K562 (cell line): ENCODE measurements around the gene CLSTN1.

Experiments used
- BHLHE40 ChIP-seq: IDR thresholded peaks from 2 replicates; pipeline ENCODE4 v1.6.1; 2011; ENCODE audit warnings: low read length, improper control_type of control experiment
- CHCHD3 ChIP-seq: fragments of 250-450 bp; sonication (Bioruptor Pico); IDR thresholded peaks from 2 replicates; pipeline ENCODE4 v2.1.2; 2022; ENCODE audit warnings: mild to moderate bottlenecking
- KAT7 ChIP-seq: sonication (generic); formaldehyde crosslinking; IDR thresholded peaks from 2 replicates; pipeline ENCODE4 v1.8.0; 2022; ENCODE audit warnings: missing genetic modification reagents, mild to moderate bottlenecking, borderline replicate concordance
- MAZ ChIP-seq, 2 experiments: fragments of 450-650 bp in 1 of 2; sonication (generic) in 1 of 2; formaldehyde crosslinking; IDR thresholded peaks in 1 of 2; conservative IDR thresholded peaks in 1 of 2; 2 replicates each; pipeline versions ENCODE4 v1.4.0 to v1.5.0; 2020; ENCODE audit warnings: mild to moderate bottlenecking in 1 of 2, missing genetic modification reagents in 1 of 2
- MED1 ChIP-seq: sonication (generic); formaldehyde crosslinking; IDR thresholded peaks from 2 replicates; pipeline ENCODE4 v1.8.1; 2023; ENCODE audit warnings: missing genetic modification reagents, borderline replicate concordance
- POLR2A ChIP-seq: fragments of 450-650 bp; conservative IDR thresholded peaks from 2 replicates; pipeline ENCODE4 v1.6.1; 2016
- TAF1 ChIP-seq: IDR thresholded peaks from 2 replicates; pipeline ENCODE4 v1.6.1; 2011; ENCODE audit warnings: mild to moderate bottlenecking, low read length, moderate library complexity; ENCODE audit not compliant: insufficient read depth, control insufficient read depth, severe bottlenecking; ENCODE audit errors: extremely low read depth
- TF ChIP-seq, protein P1 (sequence below), 3 experiments: IDR thresholded peaks in 2 of 3; conservative IDR thresholded peaks in 1 of 3; 2 replicates each; pipeline ENCODE4 v1.5.1; 2011 to 2012; ENCODE audit warnings: low read length in 3 of 3, mild to moderate bottlenecking in 3 of 3, control low read depth in 2 of 3, improper control_type of control experiment in 1 of 3, inconsistent platforms in 1 of 3, low read depth in 1 of 3, mixed read lengths in 1 of 3, moderate library complexity in 1 of 3; ENCODE audit not compliant: insufficient read depth in 2 of 3

GRCh38 chr1:9705337-9706093 lies 118.2 kb downstream of the CLSTN1 start:
- no peak for TF ChIP-seq POLR2A
- TF ChIP-seq, protein P1, sequence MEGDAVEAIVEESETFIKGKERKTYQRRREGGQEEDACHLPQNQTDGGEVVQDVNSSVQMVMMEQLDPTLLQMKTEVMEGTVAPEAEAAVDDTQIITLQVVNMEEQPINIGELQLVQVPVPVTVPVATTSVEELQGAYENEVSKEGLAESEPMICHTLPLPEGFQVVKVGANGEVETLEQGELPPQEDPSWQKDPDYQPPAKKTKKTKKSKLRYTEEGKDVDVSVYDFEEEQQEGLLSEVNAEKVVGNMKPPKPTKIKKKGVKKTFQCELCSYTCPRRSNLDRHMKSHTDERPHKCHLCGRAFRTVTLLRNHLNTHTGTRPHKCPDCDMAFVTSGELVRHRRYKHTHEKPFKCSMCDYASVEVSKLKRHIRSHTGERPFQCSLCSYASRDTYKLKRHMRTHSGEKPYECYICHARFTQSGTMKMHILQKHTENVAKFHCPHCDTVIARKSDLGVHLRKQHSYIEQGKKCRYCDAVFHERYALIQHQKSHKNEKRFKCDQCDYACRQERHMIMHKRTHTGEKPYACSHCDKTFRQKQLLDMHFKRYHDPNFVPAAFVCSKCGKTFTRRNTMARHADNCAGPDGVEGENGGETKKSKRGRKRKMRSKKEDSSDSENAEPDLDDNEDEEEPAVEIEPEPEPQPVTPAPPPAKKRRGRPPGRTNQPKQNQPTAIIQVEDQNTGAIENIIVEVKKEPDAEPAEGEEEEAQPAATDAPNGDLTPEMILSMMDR (IDR thresholded peaks at IDR 0.05 in 2 of 3, conservative IDR thresholded peaks at IDR 0.05 in 1 of 3; ENCODE audit: insufficient read depth in 2 of 3, low read depth in 1 of 3, low read length in 3 of 3) = no peak
- no peak for TF ChIP-seq MAZ (CRISPR knock-in tag; conservative IDR thresholded peaks at IDR 0.05 in 1 of 2, IDR thresholded peaks at IDR 0.05 in 1 of 2)
- no peak for TF ChIP-seq TAF1
- no peak for TF ChIP-seq CHCHD3 (CRISPR knock-in tag)
- no peak for TF ChIP-seq MED1
- no peak for TF ChIP-seq BHLHE40
- no peak for TF ChIP-seq KAT7 (CRISPR knock-in tag)
